ENCODE data around the gene MINDY2. TPM values are rescaled to one million over a fixed set of nuclear protein-coding genes. Genes with fewer than 3 reads are reported as not detected.

The MINDY2 gene
- total RNA-seq, 6 experiments from 2014 or later, result 4.2 to 8.8 (median 5.5) TPM

GRCh38 chr15:58785355-58785754 is 14.3 kb downstream of the MINDY2 start:
- no peak for TF ChIP-seq CTCF (IDR thresholded peaks at IDR 0.05)
- no peak for TF ChIP-seq POLR2A (IDR thresholded peaks at IDR 0.05)
- H3K9me3 ChIP-seq, result no peaks in the 10 kb centered on the region
- no peaks in the 10 kb centered on the region for H3K4me1 ChIP-seq
- intact Hi-C loops (cut with DNase I), result no loop called here
- ATAC-seq (no peak), DNase-seq (no peak)
- H3K36me3 ChIP-seq, result no peaks in the 10 kb centered on the region
- 60% methylated on average over 5 of the region's 6 CpGs for WGBS (ENCODE audit: insufficient coverage, low coverage, low lambda C conversion rate, missing lambda C conversion rate)
- no peak overlapping the region for H3K4me3 ChIP-seq
- no peak overlapping the region for H3K27ac ChIP-seq
- no peaks in the 10 kb centered on the region for H3K27me3 ChIP-seq

GRCh38 chr15:58788056-58788710 is 17.1 kb downstream of the MINDY2 start:
- WGBS (ENCODE audit: insufficient coverage, low coverage, low lambda C conversion rate, missing lambda C conversion rate), result 100% methylated on average over 3 of the region's 3 CpGs
- Histone ChIP-seq H3K4me3 (no peak overlapping the region), H3K4me1 (no peaks in the 10 kb centered on the region), H3K27me3 (no peaks in the 10 kb centered on the region), H3K27ac (no peak overlapping the region), H3K36me3 (no peaks in the 10 kb centered on the region), H3K9me3 (no peaks in the 10 kb centered on the region)
- intact Hi-C loops (cut with DNase I), result no loop called here
- TF ChIP-seq CTCF (IDR thresholded peaks at IDR 0.05), result no peak
- no peak for TF ChIP-seq POLR2A (IDR thresholded peaks at IDR 0.05)
- DNase-seq, result no peak
- ATAC-seq, result no peak

DNA sequence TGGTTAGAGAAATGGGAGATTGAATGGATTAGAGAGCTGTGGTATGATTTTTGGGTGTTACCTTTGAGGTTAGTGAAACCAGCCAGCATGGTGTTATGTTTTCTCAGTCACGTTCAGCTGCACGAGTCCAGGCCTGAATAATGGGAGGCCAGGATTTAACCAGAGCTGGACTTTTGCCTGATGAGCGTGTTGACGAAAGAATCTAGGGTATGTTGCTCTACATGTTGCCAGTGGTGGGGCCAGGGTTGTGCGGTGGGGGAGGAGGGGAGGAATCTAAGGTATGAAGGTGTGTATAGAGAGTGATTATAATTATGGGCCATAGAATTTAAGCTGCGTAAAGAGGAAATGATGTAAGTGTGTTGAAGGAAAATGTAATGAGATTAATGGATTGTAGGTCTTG is 22.8 kb downstream of the MINDY2 start:
- 79% methylated on average over 6 of the region's 6 CpGs for WGBS (ENCODE audit: insufficient coverage, low coverage, low lambda C conversion rate, missing lambda C conversion rate)
- no peak for DNase-seq
- no peak for ATAC-seq
- H3K9me3 ChIP-seq, result no peaks in the 10 kb centered on the region
- H3K4me3 ChIP-seq, result no peak overlapping the region
- TF ChIP-seq POLR2A (IDR thresholded peaks at IDR 0.05), result no peak
- no peak for TF ChIP-seq CTCF (IDR thresholded peaks at IDR 0.05)
- no peak overlapping the region for H3K27ac ChIP-seq
- intact Hi-C loops (cut with DNase I), result no loop called here
- no peaks in the 10 kb centered on the region for H3K4me1 ChIP-seq
- H3K27me3 ChIP-seq, result no peaks in the 10 kb centered on the region
- no peaks in the 10 kb centered on the region for H3K36me3 ChIP-seq

DNA sequence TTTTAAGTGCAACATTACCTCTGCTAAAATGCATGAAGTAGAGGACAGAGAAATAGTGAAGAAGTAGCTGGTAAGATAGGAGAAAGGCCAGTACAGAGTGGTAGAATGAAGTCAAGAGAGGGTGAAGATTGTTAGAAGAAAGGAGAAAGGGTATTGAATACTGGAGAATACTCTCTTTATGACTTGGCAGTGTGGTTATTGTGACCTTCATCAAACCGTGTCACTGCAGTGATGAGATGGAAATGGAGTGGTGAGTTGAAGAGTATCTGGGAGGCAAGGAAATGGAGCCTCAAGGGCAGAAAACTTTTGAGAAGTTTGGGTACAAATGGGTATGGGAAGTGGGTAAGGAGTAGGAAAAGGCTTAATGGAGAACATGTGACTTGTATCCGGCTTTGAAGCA is 24.7 kb downstream of the MINDY2 start:
- no peak overlapping the region for H3K27ac ChIP-seq
- WGBS (ENCODE audit: insufficient coverage, low coverage, low lambda C conversion rate, missing lambda C conversion rate), result 65% methylated on average over 2 of the region's 2 CpGs

More for the DNA sequence above, 24.7 kb downstream of the MINDY2 start:
- Histone ChIP-seq H3K27me3 (no peaks in the 10 kb centered on the region), H3K36me3 (no peaks in the 10 kb centered on the region), H3K4me1 (no peaks in the 10 kb centered on the region), H3K9me3 (no peaks in the 10 kb centered on the region), H3K4me3 (no peak overlapping the region)
- TF ChIP-seq CTCF (IDR thresholded peaks at IDR 0.05) (no peak), POLR2A (IDR thresholded peaks at IDR 0.05) (no peak)
- DNase-seq (no peak), ATAC-seq (no peak)
- intact Hi-C loops (cut with DNase I), result no loop called here

Data from right lobe of liver (tissue), 6 donors.